ENCODE data around the gene KCNH5.

DNA sequence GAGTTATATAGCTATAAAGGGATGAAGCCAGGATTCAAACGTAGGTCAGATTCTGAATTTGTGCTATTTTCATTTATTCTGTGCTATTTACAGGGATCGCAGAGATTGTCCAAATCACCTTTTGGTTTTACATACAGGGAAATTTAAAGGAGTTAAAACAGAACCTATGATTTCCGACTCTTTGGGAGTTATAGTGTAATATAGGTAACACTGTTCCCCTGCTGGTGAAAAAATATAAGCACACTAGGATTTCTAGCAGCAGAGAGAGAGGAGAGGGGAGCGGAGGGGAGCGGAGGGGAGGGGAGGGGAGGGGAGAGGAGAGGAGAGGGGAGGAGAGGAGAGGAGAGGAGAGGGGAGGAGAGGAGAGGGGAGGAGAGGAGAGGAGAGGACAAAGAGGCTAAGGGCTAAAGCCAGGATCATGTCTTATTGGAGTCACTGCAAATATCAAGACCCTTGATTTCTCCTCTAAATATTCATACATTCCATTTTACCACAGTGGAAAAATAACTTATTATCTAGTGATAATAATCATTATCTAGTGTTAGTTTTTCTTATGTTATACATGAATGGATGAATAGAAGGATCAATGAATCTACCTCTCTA is 46.2 kb upstream of the KCNH5 start:
- TF ChIP-seq, protein P1, sequence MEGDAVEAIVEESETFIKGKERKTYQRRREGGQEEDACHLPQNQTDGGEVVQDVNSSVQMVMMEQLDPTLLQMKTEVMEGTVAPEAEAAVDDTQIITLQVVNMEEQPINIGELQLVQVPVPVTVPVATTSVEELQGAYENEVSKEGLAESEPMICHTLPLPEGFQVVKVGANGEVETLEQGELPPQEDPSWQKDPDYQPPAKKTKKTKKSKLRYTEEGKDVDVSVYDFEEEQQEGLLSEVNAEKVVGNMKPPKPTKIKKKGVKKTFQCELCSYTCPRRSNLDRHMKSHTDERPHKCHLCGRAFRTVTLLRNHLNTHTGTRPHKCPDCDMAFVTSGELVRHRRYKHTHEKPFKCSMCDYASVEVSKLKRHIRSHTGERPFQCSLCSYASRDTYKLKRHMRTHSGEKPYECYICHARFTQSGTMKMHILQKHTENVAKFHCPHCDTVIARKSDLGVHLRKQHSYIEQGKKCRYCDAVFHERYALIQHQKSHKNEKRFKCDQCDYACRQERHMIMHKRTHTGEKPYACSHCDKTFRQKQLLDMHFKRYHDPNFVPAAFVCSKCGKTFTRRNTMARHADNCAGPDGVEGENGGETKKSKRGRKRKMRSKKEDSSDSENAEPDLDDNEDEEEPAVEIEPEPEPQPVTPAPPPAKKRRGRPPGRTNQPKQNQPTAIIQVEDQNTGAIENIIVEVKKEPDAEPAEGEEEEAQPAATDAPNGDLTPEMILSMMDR (IDR thresholded peaks at IDR 0.05; ENCODE audit: insufficient read depth, low read length, poor library complexity, severe bottlenecking): no peak
- TF ChIP-seq EZH2phosphoT487 (conservative IDR thresholded peaks at IDR 0.05; ENCODE audit: low read length): no peak
